PC-3 (cell line): ENCODE results near the gene AGPAT1.

Source experiments
- EZH2 ChIP-seq: fragments of 300-600 bp; sonication (generic); IDR thresholded peaks from one replicate; pipeline ENCODE4 v1.6.1; 2017; ENCODE audit warnings: antibody characterized with exemption, mild to moderate bottlenecking, low read length; ENCODE audit not compliant: unreplicated experiment
- EZH2phosphoT487 ChIP-seq: fragments of 300-600 bp; sonication (generic); IDR thresholded peaks from 2 replicates; pipeline ENCODE4 v1.6.1; 2018; ENCODE audit warnings: mild to moderate bottlenecking, antibody characterized with exemption, low read length, borderline replicate concordance
- TF ChIP-seq, protein P1 (sequence below): fragments of 300-600 bp; sonication (generic); conservative IDR thresholded peaks from 2 replicates; pipeline ENCODE4 v1.5.1; 2017; ENCODE audit warnings: antibody characterized with exemption, low read depth, mild to moderate bottlenecking, low read length

DNA sequence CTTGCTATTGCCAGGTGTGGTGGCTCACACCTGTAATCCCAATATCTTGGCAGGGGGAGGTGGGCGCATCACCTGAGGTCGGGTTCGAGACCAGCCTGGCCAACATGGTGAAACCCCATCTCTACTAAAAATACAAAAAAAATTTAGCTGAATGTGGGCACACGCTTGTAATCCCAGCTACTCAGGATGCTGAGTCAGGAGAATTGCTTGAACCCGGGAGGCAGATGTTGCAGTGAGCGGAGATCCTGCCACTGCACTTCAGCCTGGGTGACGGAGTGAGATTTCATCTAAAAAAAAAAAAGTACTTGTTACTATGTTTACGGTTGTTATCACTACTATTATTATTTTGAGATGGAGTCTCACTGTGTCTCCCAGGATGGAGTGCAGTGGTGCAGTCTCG, 19.0 kb downstream of the AGPAT1 start:
- TF ChIP-seq, protein P1, sequence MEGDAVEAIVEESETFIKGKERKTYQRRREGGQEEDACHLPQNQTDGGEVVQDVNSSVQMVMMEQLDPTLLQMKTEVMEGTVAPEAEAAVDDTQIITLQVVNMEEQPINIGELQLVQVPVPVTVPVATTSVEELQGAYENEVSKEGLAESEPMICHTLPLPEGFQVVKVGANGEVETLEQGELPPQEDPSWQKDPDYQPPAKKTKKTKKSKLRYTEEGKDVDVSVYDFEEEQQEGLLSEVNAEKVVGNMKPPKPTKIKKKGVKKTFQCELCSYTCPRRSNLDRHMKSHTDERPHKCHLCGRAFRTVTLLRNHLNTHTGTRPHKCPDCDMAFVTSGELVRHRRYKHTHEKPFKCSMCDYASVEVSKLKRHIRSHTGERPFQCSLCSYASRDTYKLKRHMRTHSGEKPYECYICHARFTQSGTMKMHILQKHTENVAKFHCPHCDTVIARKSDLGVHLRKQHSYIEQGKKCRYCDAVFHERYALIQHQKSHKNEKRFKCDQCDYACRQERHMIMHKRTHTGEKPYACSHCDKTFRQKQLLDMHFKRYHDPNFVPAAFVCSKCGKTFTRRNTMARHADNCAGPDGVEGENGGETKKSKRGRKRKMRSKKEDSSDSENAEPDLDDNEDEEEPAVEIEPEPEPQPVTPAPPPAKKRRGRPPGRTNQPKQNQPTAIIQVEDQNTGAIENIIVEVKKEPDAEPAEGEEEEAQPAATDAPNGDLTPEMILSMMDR: no peak
- TF ChIP-seq EZH2 (no peak), EZH2phosphoT487 (no peak)
